DOHH2 (cell line): ENCODE data around the gene NMS.

Source experiments
- H3F3A ChIP-seq: fragments of 200-600 bp; sonication (generic), shearing (Covaris generic); 2 replicates; pipeline ENCODE4 v1.6.0; 2016; ENCODE audit warnings: antibody characterized with exemption, mild to moderate bottlenecking; ENCODE audit not compliant: control insufficient read depth, insufficient read depth
- H3K27ac ChIP-seq: fragments of 200-600 bp; sonication (generic); 2 replicates; pipeline ENCODE4 v1.5.1; 2014; ENCODE audit warnings: low read depth, mild to moderate bottlenecking, low read length, moderate library complexity
- H3K27me3 ChIP-seq: fragments of 200-600 bp; sonication (generic); 2 replicates; pipeline ENCODE4 v1.6.1; 2014; ENCODE audit warnings: mild to moderate bottlenecking, low read length, mixed read lengths; ENCODE audit not compliant: control insufficient read depth
- H3K36me3 ChIP-seq: fragments of 200-600 bp; sonication (generic); 2 replicates; pipeline ENCODE4 v1.6.1; 2014; ENCODE audit warnings: mild to moderate bottlenecking, low read length, moderate library complexity, mixed read lengths; ENCODE audit not compliant: control insufficient read depth
- H3K4me1 ChIP-seq: fragments of 200-600 bp; sonication (generic); 2 replicates; pipeline ENCODE4 v1.6.1; 2014; ENCODE audit warnings: mild to moderate bottlenecking, low read length, mixed read lengths; ENCODE audit not compliant: control insufficient read depth
- H3K4me2 ChIP-seq: fragments of 200-600 bp; sonication (generic); 2 replicates; pipeline ENCODE4 v1.6.0; 2014; ENCODE audit warnings: mild to moderate bottlenecking, low read length, moderate library complexity
- H3K4me3 ChIP-seq: fragments of 200-600 bp; sonication (generic); 2 replicates; pipeline ENCODE4 v1.5.1; 2014; ENCODE audit warnings: mild to moderate bottlenecking, low read length, mixed read lengths
- H3K79me2 ChIP-seq: fragments of 200-600 bp; sonication (generic); 2 replicates; pipeline ENCODE4 v1.6.1; 2014; ENCODE audit warnings: mild to moderate bottlenecking, low read length, mixed read lengths; ENCODE audit not compliant: control insufficient read depth
- H3K9me2 ChIP-seq: fragments of 200-600 bp; sonication (generic); replicated peaks from 2 replicates; pipeline ENCODE4 v1.6.1; 2014; ENCODE audit warnings: mild to moderate bottlenecking, low read length, mixed read lengths; ENCODE audit not compliant: control insufficient read depth
- H3K9me3 ChIP-seq: fragments of 200-600 bp; sonication (generic); 2 replicates; pipeline ENCODE4 v1.6.1; 2014; ENCODE audit warnings: antibody characterized with exemption, low read length, mixed read lengths; ENCODE audit not compliant: control insufficient read depth, insufficient read depth
- H4K20me1 ChIP-seq: fragments of 200-600 bp; sonication (generic); 2 replicates; pipeline ENCODE4 v1.6.0; 2014; ENCODE audit warnings: low read depth, mild to moderate bottlenecking, antibody characterized with exemption, low read length, moderate library complexity; ENCODE audit not compliant: control insufficient read depth, insufficient read depth
- EZH2phosphoT487 ChIP-seq: fragments of 200-600 bp; sonication (generic); IDR thresholded peaks from 2 replicates; pipeline ENCODE4 v1.6.1; 2017; ENCODE audit warnings: borderline replicate concordance, mild to moderate bottlenecking, antibody characterized with exemption, low read length, moderate library complexity, mixed read lengths
- TF ChIP-seq, protein P1 (sequence below): fragments of 200-600 bp; sonication (generic); IDR thresholded peaks from one replicate; pipeline ENCODE4 v1.5.1; 2014; ENCODE audit warnings: antibody characterized with exemption, mild to moderate bottlenecking, low read depth, low read length; ENCODE audit not compliant: poor library complexity, severe bottlenecking

The NMS gene

GRCh38 chr2:100529900-100530299 lies 59.6 kb downstream of the NMS start:
- no peaks in the 10 kb centered on the region for H3K79me2 ChIP-seq
- H3K4me2 ChIP-seq = no peak overlapping the region
- no peak overlapping the region for H3K4me3 ChIP-seq
- H4K20me1 ChIP-seq = no peaks in the 10 kb centered on the region
- no peaks in the 10 kb centered on the region for H3K9me2 ChIP-seq
- no peaks in the 10 kb centered on the region; the same call in 1 of the 2 replicates for H3K9me3 ChIP-seq
- H3F3A ChIP-seq = no peaks in the 10 kb centered on the region
- H3K4me1 ChIP-seq = no peaks in the 10 kb centered on the region
- no peaks in the 10 kb centered on the region for H3K36me3 ChIP-seq
- TF ChIP-seq, protein P1, sequence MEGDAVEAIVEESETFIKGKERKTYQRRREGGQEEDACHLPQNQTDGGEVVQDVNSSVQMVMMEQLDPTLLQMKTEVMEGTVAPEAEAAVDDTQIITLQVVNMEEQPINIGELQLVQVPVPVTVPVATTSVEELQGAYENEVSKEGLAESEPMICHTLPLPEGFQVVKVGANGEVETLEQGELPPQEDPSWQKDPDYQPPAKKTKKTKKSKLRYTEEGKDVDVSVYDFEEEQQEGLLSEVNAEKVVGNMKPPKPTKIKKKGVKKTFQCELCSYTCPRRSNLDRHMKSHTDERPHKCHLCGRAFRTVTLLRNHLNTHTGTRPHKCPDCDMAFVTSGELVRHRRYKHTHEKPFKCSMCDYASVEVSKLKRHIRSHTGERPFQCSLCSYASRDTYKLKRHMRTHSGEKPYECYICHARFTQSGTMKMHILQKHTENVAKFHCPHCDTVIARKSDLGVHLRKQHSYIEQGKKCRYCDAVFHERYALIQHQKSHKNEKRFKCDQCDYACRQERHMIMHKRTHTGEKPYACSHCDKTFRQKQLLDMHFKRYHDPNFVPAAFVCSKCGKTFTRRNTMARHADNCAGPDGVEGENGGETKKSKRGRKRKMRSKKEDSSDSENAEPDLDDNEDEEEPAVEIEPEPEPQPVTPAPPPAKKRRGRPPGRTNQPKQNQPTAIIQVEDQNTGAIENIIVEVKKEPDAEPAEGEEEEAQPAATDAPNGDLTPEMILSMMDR = no peak
- TF ChIP-seq EZH2phosphoT487 = no peak
- H3K27ac ChIP-seq = no peak overlapping the region
- no peaks in the 10 kb centered on the region; the same call in 1 of the 2 replicates for H3K27me3 ChIP-seq
